Mesenteric fat pad (tissue), 1 donor: ENCODE measurements around the gene UGT1A10. TPM values are rescaled to one million over a fixed set of nuclear protein-coding genes. Genes with fewer than 3 reads are reported as not detected.
"Not testable (repeated sequence)": the region's sequence is repeated elsewhere in the genome, so short reads cannot be mapped to it uniquely, and the experiment has no call there.

Experiments
- DNase-seq: peaks from one replicate; pipeline ENCODE4 v3.0.0-alpha.2; 2020; ENCODE audit warnings: low spot score
- total RNA-seq: library from RNA; stranded (reverse); fragmentation: NEBNext Ultra II Directional; extraction: Animal tissue kit (Norgen Biotek cat#: 25700); gene quantifications from one replicate; pipeline ENCODE4 v1.2.1, GENCODE V29; 2021
- donor health status: DM: yes; HTN: yes; CAD: no.

UGT1A10 gene
- total RNA-seq, 1 donor from 2014 or later = not detected

GRCh38 chr2:233655043-233655442 is 18.8 kb downstream of the UGT1A10 start:
- DNase-seq = no peak

- DNase-seq = not testable (repeated sequence)
These were observed 19.7 kb downstream of the UGT1A10 start for GRCh38 chr2:233655943-233656342.

GRCh38 chr2:233656443-233656842 is 20.2 kb downstream of the UGT1A10 start:
- no peak for DNase-seq

- DNase-seq = no peak
These were observed 22.4 kb downstream of the UGT1A10 start for GRCh38 chr2:233658610-233659009.

- no peak for DNase-seq
These were observed 27.7 kb downstream of the UGT1A10 start for GRCh38 chr2:233663911-233664310.

GRCh38 chr2:233668605-233669260 is 32.5 kb downstream of the UGT1A10 start:
- DNase-seq = no peak

- no peak for DNase-seq
These were observed 35.3 kb downstream of the UGT1A10 start, which contains the start of gene UGT1A9 for GRCh38 chr2:233671290-233672161. Gene UGT1A9 (plus strand): TSS chr2:233671898. CDS start chr2:233671935, 37 bp downstream.

- no peak for DNase-seq
These were observed 36.6 kb downstream of the UGT1A10 start for GRCh38 chr2:233672886-233673285.

GRCh38 chr2:233673896-233674295 is 37.6 kb downstream of the UGT1A10 start:
- DNase-seq = no peak

GRCh38 chr2:233674314-233674713 is 38.1 kb downstream of the UGT1A10 start:
- no peak for DNase-seq

- DNase-seq = no peak
These were observed 38.7 kb downstream of the UGT1A10 start for GRCh38 chr2:233674995-233675394.

GRCh38 chr2:233676046-233676445 is 39.8 kb downstream of the UGT1A10 start:
- no peak for DNase-seq

GRCh38 chr2:233679196-233679595 is 42.9 kb downstream of the UGT1A10 start:
- DNase-seq = no peak

- no peak for DNase-seq
These were observed 44.3 kb downstream of the UGT1A10 start for GRCh38 chr2:233680361-233681045.

- no peak for DNase-seq
These were observed 45.4 kb downstream of the UGT1A10 start, which contains the start of gene UGT1A7 for GRCh38 chr2:233681521-233682099. Gene UGT1A7 (plus strand): TSS chr2:233681901. CDS start chr2:233681938, 37 bp downstream.

- no peak for DNase-seq
These were observed 48.4 kb downstream of the UGT1A10 start for GRCh38 chr2:233684640-233685039.

- no peak for DNase-seq
These were observed 50.7 kb downstream of the UGT1A10 start for GRCh38 chr2:233686928-233687327.

GRCh38 chr2:233688341-233688740 is 52.1 kb downstream of the UGT1A10 start:
- DNase-seq = no peak

GRCh38 chr2:233689031-233689430 is 52.8 kb downstream of the UGT1A10 start:
- DNase-seq = no peak

- DNase-seq = no peak
These were observed 53.3 kb downstream of the UGT1A10 start for GRCh38 chr2:233689501-233689900.

- no peak for DNase-seq
These were observed 54.2 kb downstream of the UGT1A10 start for GRCh38 chr2:233690444-233690843.
